ENCODE measurements around the gene COL8A2. TPM values are rescaled to one million over a fixed set of nuclear protein-coding genes. Genes with fewer than 3 reads are reported as not detected.

COL8A2 gene
- total RNA-seq, 2 donors from 2014 or later, result 0.08 TPM; not detected in 1

Other genes with a start within 250 kb of the COL8A2 start
- gene AGO1, start 242.0 kb downstream of the COL8A2 start, total RNA-seq, result 10 to 100 TPM; 25.3 to 37.2 TPM
- gene AGO3, start 194.1 kb downstream of the COL8A2 start, total RNA-seq, result 10 to 100 TPM; 37.7 to 56.5 TPM
- not detected for gene TEKT2, start 41.1 kb downstream of the COL8A2 start, total RNA-seq
- gene ADPRS, start 36.3 kb downstream of the COL8A2 start, total RNA-seq, result 10 to 100 TPM; 43.5 to 47.9 TPM
- gene TRAPPC3, start 24.3 kb upstream of the COL8A2 start, total RNA-seq, result 10 to 100 TPM; 58.4 to 69.2 TPM
- 100 to 1,000 TPM; 153 to 196 TPM for gene MAP7D1, start 30.9 kb upstream of the COL8A2 start, total RNA-seq
- gene THRAP3, start 99.2 kb upstream of the COL8A2 start, total RNA-seq, result 100 to 1,000 TPM; 118 to 131 TPM
- gene SH3D21, start 181.1 kb upstream of the COL8A2 start, total RNA-seq, result 10 to 100 TPM; 12.6 to 18.6 TPM
- gene EVA1B, start 198.4 kb upstream of the COL8A2 start, total RNA-seq, result 1 to 10 TPM; 5.8 to 6.3 TPM

Data from natural killer cell treated with Interleukin-12 subunit alpha and Interleukin-12 subunit beta and Interleukin-15 and Interleukin-18, amount 100 ng/mL, for 72 hours (primary cell).